GM18907 (cell line): ENCODE data around the gene OPRM1.
"Not testable (repeated sequence)": the region's sequence is repeated elsewhere in the genome, so short reads cannot be mapped to it uniquely, and the experiment has no call there.

Experiments used
- ATAC-seq: cut with Tn5 transposase; IDR thresholded peaks from one replicate; pipeline ENCODE4 v1.9.1; 2021; ENCODE audit warnings: mild to moderate bottlenecking, moderate library complexity; ENCODE audit not compliant: unreplicated experiment

OPRM1 gene

GRCh38 chr6:154140743-154141142, 101.7 kb downstream of the OPRM1 start:
- ATAC-seq: no peak

GRCh38 chr6:154143753-154144152, 104.7 kb downstream of the OPRM1 start:
- ATAC-seq: no peak

- ATAC-seq: no peak
Measured at GRCh38 chr6:154154389-154154967, 115.4 kb downstream of the OPRM1 start.

GRCh38 chr6:154156135-154156896, 117.3 kb downstream of the OPRM1 start:
- ATAC-seq: peak; percentile 72

- ATAC-seq: peak; percentile 40
Measured at GRCh38 chr6:154157082-154157481, 118.0 kb downstream of the OPRM1 start.

- ATAC-seq: no peak
Measured at GRCh38 chr6:154157706-154158105, 118.7 kb downstream of the OPRM1 start.

- ATAC-seq: no peak
Measured at GRCh38 chr6:154159126-154159525, 120.1 kb downstream of the OPRM1 start.

GRCh38 chr6:154161689-154162088, 122.6 kb downstream of the OPRM1 start:
- peak; percentile 73 for ATAC-seq

- no peak for ATAC-seq
Measured at GRCh38 chr6:154164397-154164796, 125.4 kb downstream of the OPRM1 start.

GRCh38 chr6:154165478-154165877, 126.4 kb downstream of the OPRM1 start:
- ATAC-seq: no peak

- no peak for ATAC-seq
Measured at GRCh38 chr6:154166140-154166539, 127.1 kb downstream of the OPRM1 start.

GRCh38 chr6:154167126-154167525, 128.1 kb downstream of the OPRM1 start:
- no peak for ATAC-seq

GRCh38 chr6:154169193-154169847, 130.3 kb downstream of the OPRM1 start:
- peak; percentile 39 for ATAC-seq

- ATAC-seq: no peak
Measured at GRCh38 chr6:154170106-154170505, 131.1 kb downstream of the OPRM1 start.

- ATAC-seq: not testable (repeated sequence)
Measured at GRCh38 chr6:154172393-154172792, 133.4 kb downstream of the OPRM1 start.

- ATAC-seq: no peak
Measured at GRCh38 chr6:154179434-154179833, 140.4 kb downstream of the OPRM1 start.

GRCh38 chr6:154187203-154187602, 148.2 kb downstream of the OPRM1 start:
- ATAC-seq: no peak

- ATAC-seq: peak; percentile 58
Measured at GRCh38 chr6:154187714-154188113, 148.7 kb downstream of the OPRM1 start.

- no peak for ATAC-seq
Measured at GRCh38 chr6:154196333-154196885, 157.4 kb downstream of the OPRM1 start.

GRCh38 chr6:154197196-154197860, 158.3 kb downstream of the OPRM1 start:
- ATAC-seq: no peak

GRCh38 chr6:154201688-154202087, 162.6 kb downstream of the OPRM1 start:
- not testable (repeated sequence) for ATAC-seq
